HCT116 (cell line): ENCODE results near the gene SLC35B1.

Source experiments
- CTCF ChIP-seq, 3 experiments: fragments of 200-600 bp in 1 of 3; sonication (generic) in 1 of 3; IDR thresholded peaks in 2 of 3; conservative IDR thresholded peaks in 1 of 3; 2 replicates each; pipeline ENCODE4 v1.5.1; 2012 to 2017; ENCODE audit warnings: low read depth in 2 of 3, low read length in 2 of 3, antibody characterized with exemption in 1 of 3, borderline replicate concordance in 1 of 3, control low read depth in 1 of 3, mild to moderate bottlenecking in 1 of 3, mixed read lengths in 1 of 3, mixed run types in 1 of 3, moderate library complexity in 1 of 3; ENCODE audit not compliant: insufficient read depth in 1 of 3
- POLR2AphosphoS5 ChIP-seq: IDR thresholded peaks from 2 replicates; pipeline ENCODE4 v1.6.1; 2011; ENCODE audit warnings: mild to moderate bottlenecking, low read depth, low read length, moderate library complexity

DNA sequence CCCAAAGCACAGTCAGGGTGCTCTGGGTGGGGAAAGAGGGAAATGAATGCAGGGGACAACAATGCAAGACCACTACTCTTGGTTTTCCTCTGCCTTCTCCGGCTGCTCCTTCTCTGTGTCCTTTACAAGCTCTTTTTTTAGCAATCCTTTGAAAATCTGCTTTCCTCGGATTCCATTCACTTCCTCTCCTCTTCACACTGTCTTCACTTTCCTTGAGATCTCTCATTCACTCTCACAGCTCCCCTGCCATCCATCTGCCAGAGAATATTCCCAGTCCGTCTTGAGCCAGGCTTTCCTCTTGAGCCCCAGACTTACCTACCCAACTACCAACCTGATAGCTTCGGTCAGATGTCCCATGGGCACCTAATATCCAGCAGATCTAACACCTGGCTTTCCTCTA lies 18.9 kb downstream of the SLC35B1 start:
- TF ChIP-seq POLR2AphosphoS5 (no peak), CTCF (IDR thresholded peaks at IDR 0.05 in 2 of 3, conservative IDR thresholded peaks at IDR 0.05 in 1 of 3; ENCODE audit: borderline replicate concordance in 1 of 3, insufficient read depth in 1 of 3, low read depth in 2 of 3, low read length in 2 of 3) (no peak)
